ENCODE data around the gene CPSF4L. TPM values are rescaled to one million over a fixed set of nuclear protein-coding genes. Genes with fewer than 3 reads are reported as not detected.

The CPSF4L gene
- total RNA-seq, 2 experiments from 2014 or later, result not detected

DNA sequence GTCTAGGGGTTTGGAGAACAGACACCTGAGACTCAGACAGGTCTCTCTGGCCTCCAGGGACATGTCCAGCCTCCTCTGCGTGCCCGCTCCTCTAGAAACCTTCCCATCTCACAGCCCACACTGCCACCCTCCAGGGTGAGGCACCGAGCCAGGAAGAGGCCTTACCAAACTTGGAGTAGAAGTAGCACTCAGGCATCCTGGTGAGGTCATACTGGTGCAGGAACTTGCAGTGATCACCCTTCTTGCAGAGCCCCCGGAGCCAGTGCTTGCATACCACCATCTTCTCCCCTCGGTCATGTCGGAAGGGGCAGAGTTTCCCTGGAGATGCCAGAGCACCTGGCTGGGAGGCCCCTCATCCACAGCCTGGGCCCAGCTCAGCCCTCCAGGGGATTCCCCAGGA, 4.2 kb downstream of the CPSF4L start:
- H3K27ac Mint-ChIP-seq, result no peak overlapping the region
- H3K9me3 Mint-ChIP-seq, result no peaks in the 10 kb centered on the region
- H3K4me1 Mint-ChIP-seq, result no peaks in the 10 kb centered on the region
- no peak overlapping the region for H3K4me3 Mint-ChIP-seq
- DNase-seq, result no peak
- ChIA-PET POLR2A (no interaction called here), CTCF (interaction anchor here (0.7 to 1.5 kb wide), 4 partner anchors 12 to 865 kb away, joined by 3 to 9 read pairs (median 4); no protein-coding TSS in a partner anchor)
- no peaks in the 10 kb centered on the region for H3K36me3 Mint-ChIP-seq (ENCODE audit: low read depth)
- H3K27me3 Mint-ChIP-seq, result no peaks in the 10 kb centered on the region

DNA sequence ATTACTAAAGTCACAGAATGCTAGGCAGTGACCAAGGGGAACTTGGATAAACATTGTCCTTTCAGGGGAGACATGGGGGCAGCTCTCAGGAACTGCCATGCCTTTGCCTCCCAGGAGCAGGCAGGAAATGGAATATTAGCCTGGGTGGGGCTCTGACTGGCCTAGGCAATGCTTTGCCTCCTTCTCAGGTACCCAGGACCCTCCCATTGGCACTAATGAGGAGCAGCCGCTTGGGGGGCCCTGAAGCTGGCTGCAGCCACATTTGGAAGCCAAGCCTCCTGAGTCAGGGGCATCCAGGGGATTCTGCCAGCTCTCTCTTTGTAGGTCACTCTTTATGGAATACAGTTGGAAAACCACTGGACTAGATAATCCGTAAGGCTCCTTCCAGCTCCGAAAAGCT, 5.5 kb downstream of the CPSF4L start:
- POLR2A ChIA-PET, result interaction anchor here (1.1 kb wide), 1 partner anchor 529 kb away, joined by 3 read pairs; no protein-coding TSS in a partner anchor
- Mint-ChIP-seq H3K4me1 (no peaks in the 10 kb centered on the region), H3K9me3 (no peaks in the 10 kb centered on the region), H3K4me3 (no peak overlapping the region), H3K36me3 (ENCODE audit: low read depth) (no peaks in the 10 kb centered on the region), H3K27ac (no peak overlapping the region), H3K27me3 (no peaks in the 10 kb centered on the region)
- CTCF ChIA-PET, result interaction anchor here (0.6 to 5.8 kb wide), 8 partner anchors 12 to 529 kb away, joined by 3 to 102 read pairs (median 4); no protein-coding TSS in a partner anchor
- no peak for DNase-seq

GRCh38 chr17:73255671-73256181, 6.0 kb downstream of the CPSF4L start:
- H3K27ac Mint-ChIP-seq, result no peak overlapping the region
- no peaks in the 10 kb centered on the region for H3K9me3 Mint-ChIP-seq
- H3K4me3 Mint-ChIP-seq, result no peak overlapping the region
- ChIA-PET CTCF (interaction anchor here (0.5 to 5.8 kb wide), 22 partner anchors 8 to 699 kb away, joined by 3 to 102 read pairs (median 4); partner anchors contain the start of gene SSTR2), POLR2A (interaction anchor here (1.1 kb wide), 1 partner anchor 528 kb away, joined by 3 read pairs; no protein-coding TSS in a partner anchor)
- peak; percentile 62 for DNase-seq
- no peaks in the 10 kb centered on the region for H3K4me1 Mint-ChIP-seq
- H3K36me3 Mint-ChIP-seq (ENCODE audit: low read depth), result no peaks in the 10 kb centered on the region
- H3K27me3 Mint-ChIP-seq, result no peaks in the 10 kb centered on the region

DNA sequence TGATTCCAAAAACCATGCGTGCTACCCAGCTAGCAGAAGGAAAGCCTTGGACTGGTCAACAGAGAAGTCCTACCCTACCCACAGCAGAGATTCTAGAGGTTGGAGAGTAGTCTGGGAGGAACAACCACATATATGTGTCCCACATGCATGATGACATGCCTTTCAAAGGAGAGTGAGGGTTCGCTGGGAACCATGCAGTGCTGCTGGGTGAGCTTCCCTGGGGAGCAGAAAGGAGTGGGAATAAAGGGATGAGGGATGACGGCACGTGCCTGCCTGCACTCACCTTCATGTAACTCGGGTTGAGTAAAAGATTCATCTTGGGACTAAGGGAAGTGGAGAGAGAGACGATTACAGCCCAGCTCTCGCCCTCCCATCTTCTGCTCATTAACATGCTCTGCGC, 9.8 kb downstream of the CPSF4L start:
- H3K4me1 Mint-ChIP-seq, result no peaks in the 10 kb centered on the region
- H3K9me3 Mint-ChIP-seq, result no peaks in the 10 kb centered on the region
- H3K4me3 Mint-ChIP-seq, result no peak overlapping the region
- ChIA-PET CTCF (interaction anchor here (1.4 to 5.8 kb wide), 2 partner anchors 61 to 118 kb away, joined by 5 to 102 read pairs; no protein-coding TSS in a partner anchor), POLR2A (no interaction called here)
- H3K27ac Mint-ChIP-seq, result no peak overlapping the region
- peaks cover 4% of the 10 kb centered on the region for H3K36me3 Mint-ChIP-seq (ENCODE audit: low read depth)
- no peaks in the 10 kb centered on the region for H3K27me3 Mint-ChIP-seq
- no peak for DNase-seq

DNA sequence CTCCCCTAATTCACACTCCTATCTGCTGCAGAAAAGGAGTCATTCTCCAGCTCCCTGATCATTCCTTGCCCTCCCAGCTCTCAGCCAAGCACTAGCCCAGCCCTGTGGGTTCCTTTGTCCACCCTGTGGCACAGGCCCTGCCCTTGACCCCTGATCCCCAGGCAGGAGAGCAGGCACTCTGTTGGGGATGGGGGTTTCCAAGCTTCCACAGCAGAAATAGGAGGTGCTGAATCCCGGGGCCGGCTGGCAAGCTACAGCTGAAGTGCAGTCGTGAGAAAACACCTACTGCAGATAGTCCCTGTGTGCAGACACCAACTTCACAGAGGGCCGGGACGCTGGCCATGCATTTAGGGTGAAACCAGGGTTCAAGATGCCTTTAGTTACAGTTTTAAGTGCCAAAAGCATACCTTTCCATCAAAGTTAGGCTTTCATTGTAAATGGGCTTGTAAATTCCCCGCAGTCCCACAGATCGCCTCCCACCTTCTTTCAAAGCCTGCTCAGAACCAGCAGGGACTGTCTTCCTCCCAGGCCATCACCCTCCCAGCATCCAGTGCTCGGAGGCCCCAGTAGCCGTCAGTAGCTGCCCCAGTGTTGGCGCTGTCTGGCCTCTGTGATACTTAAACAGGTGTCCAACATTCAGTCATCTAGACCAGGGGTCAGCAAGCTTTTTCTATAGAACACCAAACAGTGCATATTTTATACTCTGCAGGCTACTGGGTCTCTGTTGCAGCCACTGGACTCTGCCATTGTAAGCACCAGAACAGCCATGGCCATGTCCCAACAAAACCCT, 10.6 kb downstream of the CPSF4L start:
- CTCF ChIA-PET, result interaction anchor here (1.4 to 5.8 kb wide), 3 partner anchors 60 to 119 kb away, joined by 5 to 102 read pairs (median 11); no protein-coding TSS in a partner anchor
- Mint-ChIP-seq H3K4me1 (no peaks in the 10 kb centered on the region), H3K27me3 (no peaks in the 10 kb centered on the region), H3K27ac (no peak overlapping the region), H3K36me3 (ENCODE audit: low read depth) (peaks cover 4% of the 10 kb centered on the region), H3K9me3 (no peaks in the 10 kb centered on the region), H3K4me3 (no peak overlapping the region)
- no peak for DNase-seq
- POLR2A ChIA-PET, result no interaction called here

GRCh38 chr17:73249700-73250099, 12.0 kb downstream of the CPSF4L start:
- Mint-ChIP-seq H3K27me3 (no peaks in the 10 kb centered on the region), H3K9me3 (no peaks in the 10 kb centered on the region), H3K4me1 (no peaks in the 10 kb centered on the region), H3K27ac (no peak overlapping the region), H3K36me3 (ENCODE audit: low read depth) (peaks cover 8% of the 10 kb centered on the region), H3K4me3 (no peak overlapping the region)
- DNase-seq, result no peak
- CTCF ChIA-PET, result interaction anchor here (0.9 to 2.8 kb wide), 3 partner anchors 59 to 522 kb away, joined by 4 to 11 read pairs (median 5); no protein-coding TSS in a partner anchor
- POLR2A ChIA-PET, result no interaction called here

GRCh38 chr17:73248532-73248931, 13.1 kb downstream of the CPSF4L start:
- H3K36me3 Mint-ChIP-seq (ENCODE audit: low read depth), result peaks cover 13% of the 10 kb centered on the region
- H3K27me3 Mint-ChIP-seq, result no peaks in the 10 kb centered on the region
- ChIA-PET CTCF (interaction anchor here (1.3 to 2.8 kb wide), 2 partner anchors 121 to 521 kb away, joined by 3 to 11 read pairs; no protein-coding TSS in a partner anchor), POLR2A (interaction anchor here (1.2 kb wide), 1 partner anchor 16 kb away, joined by 3 read pairs; no protein-coding TSS in a partner anchor)
- no peak overlapping the region for H3K27ac Mint-ChIP-seq
- DNase-seq, result no peak
- H3K4me1 Mint-ChIP-seq, result no peaks in the 10 kb centered on the region
- H3K9me3 Mint-ChIP-seq, result no peaks in the 10 kb centered on the region
- no peak overlapping the region for H3K4me3 Mint-ChIP-seq

DNA sequence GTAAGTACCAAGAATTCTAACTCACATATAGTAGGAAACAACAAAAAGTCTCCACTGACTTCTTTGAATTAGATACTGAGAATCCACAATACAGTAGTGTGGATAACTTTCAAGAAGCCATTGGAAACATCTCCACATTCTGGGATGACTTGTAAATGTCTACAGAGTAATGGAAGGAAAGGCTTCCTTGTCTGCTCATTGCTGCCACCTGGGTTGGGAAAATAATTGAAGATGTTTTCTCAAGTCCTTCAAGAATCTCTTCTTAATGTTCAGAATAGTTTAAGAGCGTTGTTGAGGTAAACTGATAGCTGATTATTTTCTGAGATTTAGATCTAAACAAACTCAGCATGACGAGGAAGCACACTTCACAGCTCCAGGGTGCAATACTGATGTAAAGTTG, 14.0 kb downstream of the CPSF4L start:
- no peaks in the 10 kb centered on the region for H3K27me3 Mint-ChIP-seq
- ChIA-PET POLR2A (no interaction called here), CTCF (interaction anchor here (1.5 kb wide), 1 partner anchor 122 kb away, joined by 3 read pairs; no protein-coding TSS in a partner anchor)
- H3K36me3 Mint-ChIP-seq (ENCODE audit: low read depth), result peaks cover 15% of the 10 kb centered on the region
- H3K4me3 Mint-ChIP-seq, result no peak overlapping the region
- no peak overlapping the region for H3K27ac Mint-ChIP-seq
- H3K4me1 Mint-ChIP-seq, result no peaks in the 10 kb centered on the region
- no peak for DNase-seq
- H3K9me3 Mint-ChIP-seq, result no peaks in the 10 kb centered on the region

GRCh38 chr17:73240561-73240960, 21.1 kb downstream of the CPSF4L start:
- DNase-seq, result no peak
- CTCF ChIA-PET, result interaction anchor here (1.3 to 2.0 kb wide), 2 partner anchors 15 to 50 kb away, joined by 3 to 5 read pairs; no protein-coding TSS in a partner anchor
- POLR2A ChIA-PET, result interaction anchor here (1.9 kb wide), 1 partner anchor 8 kb away, joined by 7 read pairs; a partner anchor contains a TSS
- H3K4me3 Mint-ChIP-seq, result no peak overlapping the region
- no peaks in the 10 kb centered on the region for H3K9me3 Mint-ChIP-seq
- H3K4me1 Mint-ChIP-seq, result peaks cover 30% of the 10 kb centered on the region
- no peaks in the 10 kb centered on the region for H3K27me3 Mint-ChIP-seq
- peaks cover 47% of the 10 kb centered on the region for H3K36me3 Mint-ChIP-seq (ENCODE audit: low read depth)
- H3K27ac Mint-ChIP-seq, result no peak overlapping the region

DNA sequence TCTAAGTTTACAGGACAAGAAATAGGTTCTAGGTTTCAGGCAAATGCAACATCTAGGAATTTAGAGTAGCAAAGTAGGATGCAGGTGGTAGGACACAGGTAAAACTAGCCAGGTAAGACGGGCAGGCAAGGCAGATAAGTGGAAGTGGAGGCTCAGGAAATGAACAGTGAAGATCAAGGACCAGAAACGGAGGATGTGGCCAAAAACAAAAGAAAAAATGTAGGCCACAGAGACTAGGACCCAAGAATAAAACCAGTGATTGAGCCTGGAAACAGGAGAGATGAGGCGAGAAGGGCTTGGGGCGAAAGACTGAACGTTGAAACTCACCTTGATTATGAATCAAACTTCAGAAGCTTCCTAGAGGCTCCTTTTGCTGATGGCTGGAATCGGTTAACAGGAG, 24.0 kb downstream of the CPSF4L start:
- H3K4me1 Mint-ChIP-seq, result peaks cover 44% of the 10 kb centered on the region
- no peak overlapping the region for H3K4me3 Mint-ChIP-seq
- peak overlapping the region; percentile 65 for H3K27ac Mint-ChIP-seq
- no peaks in the 10 kb centered on the region for H3K9me3 Mint-ChIP-seq
- POLR2A ChIA-PET, result interaction anchor here (1.4 to 1.5 kb wide), 2 partner anchors 31 to 45 kb away, joined by 3 to 4 read pairs; partner anchors contain the start of gene COG1
- peaks cover 50% of the 10 kb centered on the region for H3K36me3 Mint-ChIP-seq (ENCODE audit: low read depth)
- DNase-seq, result no peak
- no peaks in the 10 kb centered on the region for H3K27me3 Mint-ChIP-seq
- CTCF ChIA-PET, result interaction anchor here (1.5 kb wide), 1 partner anchor 511 kb away, joined by 3 read pairs; no protein-coding TSS in a partner anchor

- POLR2A ChIA-PET, result no interaction called here
Measured at GRCh38 chr17:73234736-73235135, 26.9 kb downstream of the CPSF4L start.

DNA sequence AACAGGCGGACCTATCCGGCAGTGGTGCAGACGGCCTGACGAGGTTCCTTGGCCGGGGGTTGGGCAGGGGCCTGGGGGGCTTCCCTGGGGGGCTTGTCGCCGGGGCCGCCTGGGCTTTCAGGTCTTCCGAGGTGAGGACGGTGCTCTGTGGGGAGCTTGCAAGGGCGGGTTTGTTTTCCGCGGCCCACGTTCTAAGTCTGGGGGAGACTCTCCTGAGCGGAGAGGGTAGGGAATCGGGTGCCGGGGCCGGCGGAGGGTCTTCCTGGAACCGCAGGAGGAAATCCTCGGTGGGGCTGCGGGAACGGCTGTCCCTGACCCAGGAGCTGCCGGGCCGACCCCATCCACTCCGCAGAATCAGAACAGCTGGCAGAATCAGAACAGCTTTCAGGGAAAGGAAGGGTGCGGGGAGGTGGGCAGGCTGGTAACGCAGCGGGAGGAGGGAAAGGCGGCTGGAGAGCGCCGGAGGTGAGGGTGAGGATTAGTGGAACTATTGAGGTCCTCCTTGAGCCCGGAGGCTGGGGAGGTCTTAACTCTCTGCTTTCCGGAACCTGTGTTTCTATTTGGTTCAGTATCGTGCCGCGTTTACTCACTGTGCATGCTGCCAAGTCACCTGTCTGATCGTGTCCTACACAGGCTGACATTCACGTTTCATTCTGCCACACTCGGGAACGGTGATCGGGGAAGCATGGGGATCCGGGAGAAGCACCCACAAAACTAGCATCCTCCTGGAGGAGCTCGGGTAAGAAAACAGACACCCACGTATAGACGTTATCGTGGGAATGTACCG, 28.9 kb downstream of the CPSF4L start:
- peaks cover 50% of the 10 kb centered on the region for H3K36me3 Mint-ChIP-seq (ENCODE audit: low read depth)
- CTCF ChIA-PET, result interaction anchor here (0.6 to 2.8 kb wide), 19 partner anchors 9 to 513 kb away, joined by 3 to 25 read pairs (median 3); partner anchors contain the start of gene COG1
- peak; percentile 47 for DNase-seq
- H3K4me3 Mint-ChIP-seq, result peak overlapping the region; percentile 90
- POLR2A ChIA-PET, result interaction anchor here (0.7 to 3.4 kb wide), 18 partner anchors 8 to 645 kb away, joined by 3 to 68 read pairs (median 6); partner anchors contain the start of genes CDC42EP4, COG1 and SLC39A11
- peaks cover 67% of the 10 kb centered on the region for H3K4me1 Mint-ChIP-seq
- H3K27me3 Mint-ChIP-seq, result no peaks in the 10 kb centered on the region
- no peaks in the 10 kb centered on the region for H3K9me3 Mint-ChIP-seq
- H3K27ac Mint-ChIP-seq, result peak overlapping the region; percentile 88

More at GRCh38 chr17:73234736-73235135, 26.9 kb downstream of the CPSF4L start:
- H3K27me3 Mint-ChIP-seq, result no peaks in the 10 kb centered on the region
- no peak overlapping the region for H3K27ac Mint-ChIP-seq
- H3K4me3 Mint-ChIP-seq, result no peak overlapping the region
- no peaks in the 10 kb centered on the region for H3K9me3 Mint-ChIP-seq
- DNase-seq, result no peak
- CTCF ChIA-PET, result interaction anchor here (1.0 to 1.1 kb wide), 3 partner anchors 11 to 507 kb away, joined by 3 to 5 read pairs (median 4); no protein-coding TSS in a partner anchor
- peaks cover 59% of the 10 kb centered on the region for H3K4me1 Mint-ChIP-seq
- peaks cover 50% of the 10 kb centered on the region for H3K36me3 Mint-ChIP-seq (ENCODE audit: low read depth)

Measured in activated CD4-positive, alpha-beta memory T cell treated with anti-CD3 and anti-CD28 coated beads, Interleukin-2, amount 10 ng/mL, durations not matched to agents 7 days and 5 days (primary cell).